Measurements from ENCODE around the gene MCC.

MCC gene

GRCh38 chr5:113344973-113345940 lies 143.0 kb downstream of the MCC start:
- no peaks in the 10 kb centered on the region for H3K36me3 Mint-ChIP-seq (ENCODE audit: insufficient read depth)
- DNase-seq (ENCODE audit: low spot score in 2 of 2), result no peak
- H3K27ac Mint-ChIP-seq (ENCODE audit: low read depth), result no peak overlapping the region
- H3K4me1 Mint-ChIP-seq, result no peaks in the 10 kb centered on the region
- peaks cover 47% of the 10 kb centered on the region for H3K27me3 Mint-ChIP-seq
- no peak for ATAC-seq (replicated peaks; ENCODE audit: extremely low read depth, poor library complexity, severe bottlenecking)
- H3K9me3 Mint-ChIP-seq, result no peaks in the 10 kb centered on the region
- H3K4me3 Mint-ChIP-seq, result no peak overlapping the region

DNA sequence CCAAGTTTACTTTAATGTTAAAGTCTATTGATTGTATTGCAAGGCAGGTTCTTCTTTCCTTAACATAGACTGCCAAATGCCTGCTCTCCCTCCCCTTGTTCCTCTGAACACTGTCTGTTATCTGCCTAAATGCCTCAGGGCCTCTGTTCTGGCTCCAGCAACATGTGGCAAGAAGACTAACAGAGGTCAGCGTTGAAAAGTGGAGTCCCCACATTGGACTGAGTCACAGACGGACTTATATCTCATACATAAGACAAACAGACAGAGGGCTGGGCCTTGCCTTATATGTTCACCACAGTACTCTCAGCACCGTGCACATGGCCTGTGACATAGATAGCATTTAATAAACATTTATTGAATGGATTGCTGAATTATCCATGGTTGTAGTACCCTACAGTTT lies 144.9 kb downstream of the MCC start:
- H3K4me1 Mint-ChIP-seq, result no peaks in the 10 kb centered on the region
- no peaks in the 10 kb centered on the region for H3K9me3 Mint-ChIP-seq
- ATAC-seq (replicated peaks; ENCODE audit: extremely low read depth, poor library complexity, severe bottlenecking), result no peak
- no peak overlapping the region for H3K4me3 Mint-ChIP-seq
- DNase-seq (ENCODE audit: low spot score in 2 of 2), result no peak
- H3K36me3 Mint-ChIP-seq (ENCODE audit: insufficient read depth), result no peaks in the 10 kb centered on the region
- no peak overlapping the region for H3K27ac Mint-ChIP-seq (ENCODE audit: low read depth)
- peaks cover 48% of the 10 kb centered on the region for H3K27me3 Mint-ChIP-seq

- Mint-ChIP-seq H3K27me3 (peaks cover 38% of the 10 kb centered on the region), H3K4me3 (no peak overlapping the region), H3K9me3 (no peaks in the 10 kb centered on the region), H3K4me1 (no peaks in the 10 kb centered on the region), H3K36me3 (ENCODE audit: insufficient read depth) (no peaks in the 10 kb centered on the region), H3K27ac (ENCODE audit: low read depth) (no peak overlapping the region)
- DNase-seq (ENCODE audit: low spot score in 2 of 2), result no peak
- no peak for ATAC-seq (replicated peaks; ENCODE audit: extremely low read depth, poor library complexity, severe bottlenecking)
Observed at GRCh38 chr5:113340537-113340936, 147.7 kb downstream of the MCC start.

DNA sequence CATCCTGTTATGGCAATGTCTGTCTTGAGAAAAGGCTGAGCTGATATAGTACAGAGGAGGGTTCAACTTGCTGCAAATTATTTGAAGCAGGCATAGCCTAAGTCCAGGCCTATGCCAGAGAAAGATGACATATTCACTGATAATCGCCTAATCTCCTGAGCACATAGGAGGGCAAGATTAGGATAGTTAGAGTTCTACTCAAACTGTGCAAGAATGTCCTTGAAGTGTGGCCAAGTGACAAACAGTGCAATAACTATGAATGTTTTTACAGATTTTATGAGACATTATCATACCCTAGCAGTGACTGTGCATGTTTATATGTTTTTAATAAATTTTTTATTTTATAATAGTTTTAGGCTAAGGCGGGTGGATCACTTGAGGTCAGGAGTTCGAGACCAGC lies 149.6 kb downstream of the MCC start:
- Mint-ChIP-seq H3K4me3 (no peak overlapping the region), H3K27me3 (peaks cover 19% of the 10 kb centered on the region), H3K4me1 (no peaks in the 10 kb centered on the region), H3K9me3 (no peaks in the 10 kb centered on the region), H3K27ac (ENCODE audit: low read depth) (no peak overlapping the region), H3K36me3 (ENCODE audit: insufficient read depth) (no peaks in the 10 kb centered on the region)
- no peak for DNase-seq (ENCODE audit: low spot score in 2 of 2)
- no peak for ATAC-seq (replicated peaks; ENCODE audit: extremely low read depth, poor library complexity, severe bottlenecking)

GRCh38 chr5:113337515-113338415 lies 150.5 kb downstream of the MCC start:
- Mint-ChIP-seq H3K4me3 (no peak overlapping the region), H3K4me1 (no peaks in the 10 kb centered on the region), H3K27me3 (peaks cover 18% of the 10 kb centered on the region), H3K27ac (ENCODE audit: low read depth) (no peak overlapping the region), H3K36me3 (ENCODE audit: insufficient read depth) (no peaks in the 10 kb centered on the region), H3K9me3 (no peaks in the 10 kb centered on the region)
- ATAC-seq (replicated peaks; ENCODE audit: extremely low read depth, poor library complexity, severe bottlenecking) (no peak), DNase-seq (ENCODE audit: low spot score in 2 of 2) (no peak)

- DNase-seq (ENCODE audit: low spot score in 2 of 2), result no peak
- H3K27ac Mint-ChIP-seq (ENCODE audit: low read depth), result no peak overlapping the region
- H3K36me3 Mint-ChIP-seq (ENCODE audit: insufficient read depth), result no peaks in the 10 kb centered on the region
- no peaks in the 10 kb centered on the region for H3K4me1 Mint-ChIP-seq
- ATAC-seq (replicated peaks; ENCODE audit: extremely low read depth, poor library complexity, severe bottlenecking), result no peak
- no peak overlapping the region for H3K4me3 Mint-ChIP-seq
- H3K9me3 Mint-ChIP-seq, result no peaks in the 10 kb centered on the region
- peaks cover 18% of the 10 kb centered on the region for H3K27me3 Mint-ChIP-seq
Observed at GRCh38 chr5:113336975-113337374, 151.3 kb downstream of the MCC start.

DNA sequence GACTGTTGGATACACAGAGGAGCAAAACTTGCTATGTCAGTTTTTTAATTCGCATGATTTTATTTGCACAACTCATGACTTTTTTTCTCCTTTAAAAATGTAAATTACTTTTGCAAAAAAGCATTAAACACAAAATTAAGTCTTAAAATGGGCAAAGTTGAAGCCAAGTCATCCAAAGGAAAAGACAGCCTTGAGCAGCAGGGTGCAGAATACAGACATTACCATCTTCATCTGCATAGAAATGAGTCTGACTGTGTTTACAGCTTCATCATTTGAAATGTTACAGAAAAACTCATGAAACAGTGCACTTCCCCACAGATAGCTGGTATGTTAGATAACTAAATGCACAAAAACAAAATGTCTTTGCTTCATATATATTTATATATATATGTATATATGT lies 154.8 kb downstream of the MCC start:
- ATAC-seq (replicated peaks; ENCODE audit: extremely low read depth, poor library complexity, severe bottlenecking), result no peak
- DNase-seq (ENCODE audit: low spot score in 2 of 2), result no peak
- Mint-ChIP-seq H3K36me3 (ENCODE audit: insufficient read depth) (no peaks in the 10 kb centered on the region), H3K27me3 (peaks cover 7% of the 10 kb centered on the region), H3K4me1 (peaks cover 9% of the 10 kb centered on the region), H3K27ac (ENCODE audit: low read depth) (no peak overlapping the region), H3K4me3 (no peak overlapping the region), H3K9me3 (no peaks in the 10 kb centered on the region)

GRCh38 chr5:113331209-113331551 lies 157.1 kb downstream of the MCC start:
- Mint-ChIP-seq H3K27ac (ENCODE audit: low read depth) (no peak overlapping the region), H3K36me3 (ENCODE audit: insufficient read depth) (no peaks in the 10 kb centered on the region), H3K4me3 (no peak overlapping the region), H3K9me3 (no peaks in the 10 kb centered on the region), H3K27me3 (no peaks in the 10 kb centered on the region), H3K4me1 (peaks cover 9% of the 10 kb centered on the region)
- no peak for DNase-seq (ENCODE audit: low spot score in 2 of 2)
- no peak for ATAC-seq (replicated peaks; ENCODE audit: extremely low read depth, poor library complexity, severe bottlenecking)

GRCh38 chr5:113330533-113331208 lies 157.6 kb downstream of the MCC start:
- Mint-ChIP-seq H3K36me3 (ENCODE audit: insufficient read depth) (no peaks in the 10 kb centered on the region), H3K4me3 (no peak overlapping the region), H3K4me1 (peaks cover 9% of the 10 kb centered on the region), H3K27me3 (no peaks in the 10 kb centered on the region), H3K27ac (ENCODE audit: low read depth) (no peak overlapping the region), H3K9me3 (no peaks in the 10 kb centered on the region)
- DNase-seq (ENCODE audit: low spot score in 2 of 2), result no peak
- ATAC-seq (replicated peaks; ENCODE audit: extremely low read depth, poor library complexity, severe bottlenecking), result peak; percentile 72

GRCh38 chr5:113329981-113330380 lies 158.3 kb downstream of the MCC start:
- H3K36me3 Mint-ChIP-seq (ENCODE audit: insufficient read depth), result no peaks in the 10 kb centered on the region
- no peak overlapping the region for H3K27ac Mint-ChIP-seq (ENCODE audit: low read depth)
- H3K9me3 Mint-ChIP-seq, result no peaks in the 10 kb centered on the region
- peaks cover 9% of the 10 kb centered on the region for H3K4me1 Mint-ChIP-seq
- ATAC-seq (replicated peaks; ENCODE audit: extremely low read depth, poor library complexity, severe bottlenecking) (no peak), DNase-seq (ENCODE audit: low spot score in 2 of 2) (no peak)
- H3K4me3 Mint-ChIP-seq, result no peak overlapping the region
- H3K27me3 Mint-ChIP-seq, result no peaks in the 10 kb centered on the region

DNA sequence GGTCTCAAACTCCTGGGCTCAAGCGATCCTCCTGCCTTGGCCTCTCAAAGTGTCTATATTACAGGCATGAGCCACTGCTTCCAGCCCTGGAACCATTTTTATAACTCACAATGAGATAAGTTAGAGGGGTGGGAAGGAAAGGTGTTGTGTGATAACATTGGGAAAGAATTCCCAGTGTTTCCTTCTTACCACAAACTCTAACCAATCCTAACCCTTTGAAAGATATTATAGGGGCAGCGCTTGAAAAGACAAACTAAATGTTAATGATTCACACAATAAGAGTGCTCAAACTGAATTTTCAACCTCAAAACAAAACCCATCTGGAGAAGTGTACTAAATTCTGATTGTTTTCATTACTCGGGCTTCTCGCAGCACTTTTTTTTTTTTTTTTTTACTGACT lies 163.2 kb downstream of the MCC start:
- Mint-ChIP-seq H3K27me3 (no peaks in the 10 kb centered on the region), H3K27ac (ENCODE audit: low read depth) (no peak overlapping the region), H3K36me3 (ENCODE audit: insufficient read depth) (no peaks in the 10 kb centered on the region), H3K9me3 (no peaks in the 10 kb centered on the region), H3K4me1 (no peaks in the 10 kb centered on the region), H3K4me3 (no peak overlapping the region)
- DNase-seq (ENCODE audit: low spot score in 2 of 2), result no peak
- no peak for ATAC-seq (replicated peaks; ENCODE audit: extremely low read depth, poor library complexity, severe bottlenecking)

DNA sequence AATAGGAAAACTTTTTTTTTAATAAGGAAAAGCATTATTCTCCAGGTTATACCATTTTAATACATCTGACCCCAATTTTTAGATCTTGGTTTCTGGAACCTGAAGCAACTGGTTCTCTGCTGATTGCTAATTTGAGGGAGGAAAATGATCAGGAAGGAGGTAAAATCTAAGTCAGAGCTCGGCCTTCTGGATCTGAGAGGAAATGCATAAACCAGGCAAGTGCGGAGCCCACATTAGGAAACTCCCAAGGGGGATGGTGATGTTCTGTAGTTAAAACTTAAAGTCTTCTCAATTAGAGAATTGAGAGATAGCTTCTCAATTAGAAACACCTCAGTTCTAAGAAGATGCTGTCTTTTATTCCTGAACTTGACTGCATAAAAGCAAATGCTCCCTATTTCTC lies 167.0 kb downstream of the MCC start:
- Mint-ChIP-seq H3K9me3 (no peaks in the 10 kb centered on the region), H3K27ac (ENCODE audit: low read depth) (no peak overlapping the region), H3K4me1 (no peaks in the 10 kb centered on the region), H3K27me3 (no peaks in the 10 kb centered on the region), H3K36me3 (ENCODE audit: insufficient read depth) (no peaks in the 10 kb centered on the region), H3K4me3 (no peak overlapping the region)
- no peak for ATAC-seq (replicated peaks; ENCODE audit: extremely low read depth, poor library complexity, severe bottlenecking)
- DNase-seq (ENCODE audit: low spot score in 2 of 2), result no peak

Measured in central memory CD8-positive, alpha-beta T cell (primary cell).